HFFc6 (cell line): ENCODE results near the gene CERS1. TPM values are rescaled to one million over a fixed set of nuclear protein-coding genes. Genes with fewer than 3 reads are reported as not detected.
A peak's percentile ranks its signal among the peaks of the same experiment; 100 is the strongest.

ENCODE experiments used
- DNase-seq: peaks from one replicate; pipeline ENCODE4 v3.0.0-alpha.2; 2018
- H3K27ac Mint-ChIP-seq: 2 replicates; pipeline ENCODE4 v1.8.0; 2020; ENCODE audit warnings: mild to moderate bottlenecking, mixed read lengths
- H3K27me3 Mint-ChIP-seq: 2 replicates; pipeline ENCODE4 v1.8.0; 2021; ENCODE audit warnings: mild to moderate bottlenecking, moderate library complexity, mixed read lengths; ENCODE audit not compliant: insufficient read depth
- H3K36me3 Mint-ChIP-seq: 2 replicates; pipeline ENCODE4 v1.8.0; 2021; ENCODE audit warnings: low read depth, mixed read lengths
- H3K4me1 Mint-ChIP-seq: 2 replicates; pipeline ENCODE4 v1.8.0; 2020; ENCODE audit warnings: low read depth, mixed read lengths
- H3K4me3 Mint-ChIP-seq: 2 replicates; pipeline ENCODE4 v1.8.0; 2020; ENCODE audit warnings: mild to moderate bottlenecking, moderate library complexity, mixed read lengths
- H3K9me3 Mint-ChIP-seq: 2 replicates; pipeline ENCODE4 v1.8.0; 2020; ENCODE audit warnings: mild to moderate bottlenecking, mixed read lengths
- CTCF ChIP-seq: fragments of 200-600 bp; sonication (generic); IDR thresholded peaks from 2 replicates; pipeline ENCODE4 v1.5.0; 2021; ENCODE audit warnings: antibody characterized with exemption, mild to moderate bottlenecking
- total RNA-seq, 6 experiments: library from RNA; stranded (reverse); fragmentation: NEBNext Ultra II Directional; extraction: Animal tissue kit (Norgen Biotek cat#: 25700); gene quantifications; 2 replicates in 1 of 6; 3 replicates in 5 of 6; pipeline ENCODE4 v1.2.3, GENCODE V29; 2021

Gene CERS1
- total RNA-seq, 6 experiments from 2014 or later = 0.96 to 2.1 (median 1.3) TPM

- DNase-seq = no peak
- H3K27ac Mint-ChIP-seq = no peak overlapping the region
- no peak overlapping the region for H3K4me3 Mint-ChIP-seq
- H3K4me1 Mint-ChIP-seq = no peaks in the 10 kb centered on the region
- H3K27me3 Mint-ChIP-seq = peaks cover 11% of the 10 kb centered on the region
- H3K9me3 Mint-ChIP-seq = no peaks in the 10 kb centered on the region
- 0 out of 2 replicates have a peak, but pooled peaks have one; percentile 7 for TF ChIP-seq CTCF
- H3K36me3 Mint-ChIP-seq = no peaks in the 10 kb centered on the region; the same call in 1 of the 2 replicates
Observed at GRCh38 chr19:18898607-18899408, 2.9 kb upstream of the CERS1 start.

DNA sequence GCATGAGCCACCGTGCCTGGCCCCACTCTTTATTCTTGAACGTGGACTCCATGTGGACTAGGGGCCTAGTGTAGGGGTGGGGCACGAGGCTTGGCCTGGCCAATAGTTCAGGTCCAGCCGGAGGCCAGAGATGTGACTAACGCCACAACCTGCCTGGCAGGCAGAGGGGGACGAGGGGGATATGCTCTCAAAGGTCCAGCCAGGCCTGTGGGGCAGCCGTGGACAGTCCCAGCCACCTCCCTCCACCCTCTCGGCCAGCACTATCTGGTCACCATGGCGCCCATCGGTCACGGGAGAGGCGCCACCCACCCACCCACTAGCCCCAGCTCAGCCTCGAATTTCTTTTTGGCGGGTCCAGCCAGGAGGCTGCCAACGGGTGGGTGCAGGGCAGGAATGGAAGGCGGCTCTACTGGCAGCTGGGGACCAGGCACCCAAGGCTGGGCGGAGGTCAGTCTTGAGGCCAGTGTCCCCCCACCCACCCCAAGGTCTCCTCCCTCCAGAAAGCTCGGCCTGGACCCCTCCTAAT lies 2.2 kb upstream of the CERS1 start:
- Mint-ChIP-seq H3K27ac (no peak overlapping the region), H3K36me3 (no peaks in the 10 kb centered on the region; the same call in 1 of the 2 replicates)
- DNase-seq = no peak

DNA sequence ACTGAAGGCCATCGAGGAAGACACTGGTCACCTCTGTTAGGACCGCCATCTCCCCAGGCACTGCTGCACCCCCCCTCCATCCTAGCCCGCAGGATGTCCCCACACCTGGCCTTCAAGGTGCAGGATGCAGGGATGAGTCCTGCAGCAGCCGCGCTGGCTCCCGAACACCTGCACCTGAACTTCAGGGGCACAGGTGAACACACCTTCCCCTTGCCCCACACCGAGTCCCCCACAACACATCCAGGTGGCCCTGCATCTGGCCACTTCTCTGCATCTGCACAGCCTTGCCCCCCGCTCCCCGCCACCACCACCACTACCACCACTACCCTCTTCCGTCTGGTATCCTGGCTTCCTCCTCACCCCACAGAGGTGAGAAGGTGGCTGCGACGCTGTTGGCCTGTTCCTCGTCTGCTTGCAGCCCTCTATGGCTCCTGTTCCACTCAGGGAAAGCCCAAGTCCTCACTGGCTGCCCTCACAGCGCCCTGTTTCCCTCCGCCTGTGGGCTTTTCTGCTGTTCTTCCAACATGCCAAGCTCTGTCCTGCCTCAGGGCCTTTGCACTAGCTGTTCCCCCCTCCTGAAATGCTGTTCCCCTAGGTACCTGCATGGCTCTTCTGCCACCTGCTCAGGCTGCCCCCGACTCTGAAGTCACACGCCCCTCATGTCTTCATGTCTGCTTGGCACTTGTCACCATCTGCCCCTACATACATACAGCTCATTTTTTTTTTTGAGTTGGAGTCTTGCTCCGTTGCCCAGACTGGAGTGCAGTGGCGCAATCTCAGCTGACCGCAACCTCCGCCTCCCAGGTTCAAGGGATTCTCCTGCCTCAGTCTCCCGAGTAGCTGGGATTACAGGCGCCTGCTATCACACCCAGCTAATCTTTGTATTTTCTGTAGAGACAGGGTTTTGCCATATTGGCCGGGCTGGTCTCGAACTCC lies 1.4 kb upstream of the CERS1 start:
- no peaks in the 10 kb centered on the region for H3K4me1 Mint-ChIP-seq
- H3K9me3 Mint-ChIP-seq = no peaks in the 10 kb centered on the region
- H3K27me3 Mint-ChIP-seq = peaks cover 11% of the 10 kb centered on the region
- no peak overlapping the region for H3K27ac Mint-ChIP-seq
- no peak overlapping the region; the same call in 1 of the 2 replicates for H3K4me3 Mint-ChIP-seq
- TF ChIP-seq CTCF = no peak
- no peak for DNase-seq
- H3K36me3 Mint-ChIP-seq = no peaks in the 10 kb centered on the region; the same call in 1 of the 2 replicates

More for the DNA sequence above, 2.2 kb upstream of the CERS1 start:
- H3K27me3 Mint-ChIP-seq = peaks cover 11% of the 10 kb centered on the region
- no peaks in the 10 kb centered on the region for H3K4me1 Mint-ChIP-seq
- H3K9me3 Mint-ChIP-seq = no peaks in the 10 kb centered on the region
- no peak overlapping the region for H3K4me3 Mint-ChIP-seq
- no peak for TF ChIP-seq CTCF

- H3K9me3 Mint-ChIP-seq = no peaks in the 10 kb centered on the region
- H3K27ac Mint-ChIP-seq = no peak overlapping the region
- no peak for DNase-seq
- H3K27me3 Mint-ChIP-seq = peaks cover 14% of the 10 kb centered on the region
- H3K4me3 Mint-ChIP-seq = peak overlapping the region; percentile 71
- H3K4me1 Mint-ChIP-seq = no peaks in the 10 kb centered on the region
- no peak for TF ChIP-seq CTCF
- no peaks in the 10 kb centered on the region; the same call in 1 of the 2 replicates for H3K36me3 Mint-ChIP-seq
Observed at GRCh38 chr19:18896421-18896841, 473 bp upstream of the CERS1 start.

- H3K4me1 Mint-ChIP-seq = no peaks in the 10 kb centered on the region
- no peaks in the 10 kb centered on the region for H3K36me3 Mint-ChIP-seq
- peaks cover 15% of the 10 kb centered on the region for H3K27me3 Mint-ChIP-seq
- H3K4me3 Mint-ChIP-seq = peak overlapping the region; percentile 83
- no peaks in the 10 kb centered on the region for H3K9me3 Mint-ChIP-seq
- peak; percentile 13 for DNase-seq
- H3K27ac Mint-ChIP-seq = no peak overlapping the region
- TF ChIP-seq CTCF = peak; percentile 70
Observed at GRCh38 chr19:18895038-18895823, 727 bp downstream of the CERS1 start.
